NT2/D1 (cell line): ENCODE results near the gene BMP2K.

ENCODE experiments used
- YY1 ChIP-seq: IDR thresholded peaks from 2 replicates; pipeline ENCODE4 v1.6.1; 2011; ENCODE audit not compliant: insufficient read length, insufficient read depth
- ZNF274 ChIP-seq: IDR thresholded peaks from 2 replicates; pipeline ENCODE4 v1.6.1; 2011; ENCODE audit warnings: mild to moderate bottlenecking, low read depth, low read length

DNA sequence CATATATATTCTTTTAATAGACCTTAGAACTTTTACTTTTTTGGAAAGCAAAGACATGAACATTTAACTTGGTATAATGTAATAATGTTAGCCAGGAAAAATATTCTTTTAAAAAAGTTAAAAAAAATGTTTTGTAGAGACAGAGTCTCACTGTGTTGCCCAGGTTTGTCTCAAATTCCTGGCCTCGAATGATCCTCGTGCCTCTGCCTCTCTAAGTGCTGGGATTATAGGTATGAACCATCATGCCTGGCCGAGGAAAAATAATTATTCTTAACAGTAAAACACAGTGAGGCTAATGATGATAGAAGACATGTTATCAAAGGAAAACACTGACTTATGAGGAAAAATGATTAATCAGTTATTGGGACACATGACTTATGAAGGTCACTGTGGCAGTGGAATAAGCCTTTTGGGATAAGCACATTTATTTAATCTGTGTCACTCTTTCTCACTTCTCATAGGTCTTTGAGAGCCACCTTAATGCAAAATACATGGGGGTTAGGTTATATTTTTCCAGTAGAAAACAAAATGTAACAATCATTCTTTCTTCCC, 6.0 kb upstream of the BMP2K start:
- TF ChIP-seq YY1 (no peak), ZNF274 (no peak)
